ENCODE results near the gene ZNF22. TPM values are rescaled to one million over a fixed set of nuclear protein-coding genes. Genes with fewer than 3 reads are reported as not detected.

The ZNF22 gene
- total and polyA plus RNA-seq, 2 of the 4 experiments (the other 2 are of a cell fraction): 10.6 to 12.4 TPM

- H2BK15ac ChIP-seq (ENCODE audit: low read depth, low read length): no peak overlapping the region
Observed at GRCh38 chr10:45050551-45051235, 50.0 kb downstream of the ZNF22 start.

More at GRCh38 chr10:45050551-45051235, 50.0 kb downstream of the ZNF22 start:
- intact Hi-C loops (cut with micrococcal nuclease) (no loop called here), in situ Hi-C loops (cut with MboI; ENCODE audit: low sequenced_read_pairs) (no loop called here), dilution Hi-C loops (cut with HindIII; ENCODE audit: low sequenced_read_pairs, unreplicated experiment) (no loop called here)
- no peak overlapping the region for H3K23ac ChIP-seq (ENCODE audit: low read depth, low read length)
- ATAC-seq (ENCODE audit: low read depth) (no peak), DNase-seq (no peak)
- CTCF ChIA-PET: no interaction called here
- no peak overlapping the region for H4K8ac ChIP-seq (ENCODE audit: low read depth in 2 of 2, low read length in 2 of 2)
- H3K27ac ChIP-seq (ENCODE audit: insufficient read depth, low read length): no peak overlapping the region
- no peak overlapping the region for H4K91ac ChIP-seq (ENCODE audit: insufficient read depth, low read depth, low read length)
- H4K20me1 ChIP-seq (ENCODE audit: insufficient read depth, low read length): no peaks in the 10 kb centered on the region
- TF ChIP-seq FOS (IDR thresholded peaks at IDR 0.05; ENCODE audit: low read depth, low read length): no peak
- no peak for TF ChIP-seq RAD21 (IDR thresholded peaks at IDR 0.05; ENCODE audit: low read length)
- no peak for TF ChIP-seq CTCF (conservative IDR thresholded peaks at IDR 0.05; ENCODE audit: low read depth, low read length)
- no peak for TF ChIP-seq ELK1 (IDR thresholded peaks at IDR 0.05; ENCODE audit: borderline replicate concordance, low read depth, low read length)
- no peak for TF ChIP-seq BHLHE40 (IDR thresholded peaks at IDR 0.05; ENCODE audit: low read depth, low read length)
- no peak for TF ChIP-seq USF2 (IDR thresholded peaks at IDR 0.05; ENCODE audit: low read depth, low read length)
- TF ChIP-seq MAZ (IDR thresholded peaks at IDR 0.05; ENCODE audit: borderline replicate concordance, low read depth, low read length): no peak
- TF ChIP-seq CHD1 (IDR thresholded peaks at IDR 0.05; ENCODE audit: low read depth, low read length): no peak
- no peak for TF ChIP-seq MXI1 (IDR thresholded peaks at IDR 0.05; ENCODE audit: borderline replicate concordance, low read depth, low read length)
- TF ChIP-seq SMC3 (IDR thresholded peaks at IDR 0.05; ENCODE audit: low read depth, low read length): no peak
- TF ChIP-seq CEBPB (IDR thresholded peaks at IDR 0.05; ENCODE audit: low read depth, low read length): no peak
- no peak for TF ChIP-seq RFX5 (IDR thresholded peaks at IDR 0.05; ENCODE audit: low read depth, low read length)
- TF ChIP-seq NFE2L2 (IDR thresholded peaks at IDR 0.05; ENCODE audit: low read depth, low read length): no peak
- no peak for TF ChIP-seq MAFK (IDR thresholded peaks at IDR 0.05; ENCODE audit: low read depth, low read length)
- no peak for TF ChIP-seq POLR2A (IDR thresholded peaks at IDR 0.05; ENCODE audit: low read depth, low read length)
- TF ChIP-seq RCOR1 (IDR thresholded peaks at IDR 0.05; ENCODE audit: insufficient replicate concordance, low read length): no peak
- no peak overlapping the region for H2AFZ ChIP-seq (replicated peaks; ENCODE audit: low read length, poor library complexity)
- H3K79me1 ChIP-seq (ENCODE audit: low read depth in 1 of 2, low read length in 2 of 2): no peaks in the 10 kb centered on the region
- H3K56ac ChIP-seq (ENCODE audit: extremely low read depth, insufficient read depth, low read length): no peak overlapping the region
- H3K18ac ChIP-seq (ENCODE audit: low read depth, low read length): no peak overlapping the region
- H3K27me3 ChIP-seq (ENCODE audit: control insufficient read depth, insufficient read depth, low read length): no peaks in the 10 kb centered on the region
- POLR2A ChIA-PET (ENCODE audit: unreplicated experiment): interaction anchor here (0.6 kb wide), 1 partner anchor 1978 kb away, joined by 3 read pairs; no protein-coding TSS in a partner anchor
- H3K4me3 ChIP-seq (ENCODE audit: insufficient read depth, low read depth, low read length): no peak overlapping the region
- no peak overlapping the region for H3K4me2 ChIP-seq (ENCODE audit: low read depth, low read length)
- H3K4ac ChIP-seq (ENCODE audit: low read depth, low read length): no peak overlapping the region
- H2AK5ac ChIP-seq (ENCODE audit: low read depth, low read length): no peak overlapping the region
- H2AK9ac ChIP-seq (replicated peaks; ENCODE audit: low read depth, low read length, poor library complexity): no peak overlapping the region
- H2BK5ac ChIP-seq (ENCODE audit: low read depth, low read length, poor library complexity, severe bottlenecking): no peak overlapping the region
- no peak overlapping the region for H2BK120ac ChIP-seq (ENCODE audit: low read depth, low read length)
- H4K5ac ChIP-seq (ENCODE audit: low read depth, low read length): no peak overlapping the region
- no TSS peak for BruUV-seq (replicated peaks)
- H3K4me1 ChIP-seq (ENCODE audit: control insufficient read depth, insufficient read depth, low read length): no peaks in the 10 kb centered on the region
- H3K36me3 ChIP-seq (ENCODE audit: control insufficient read depth, insufficient read depth, low read length): no peaks in the 10 kb centered on the region
- no peak overlapping the region for H3K9ac ChIP-seq (ENCODE audit: low read depth, low read length)
- whole genome bisulfite sequencing, 2 experiments (ENCODE audit: extremely low coverage in 2 of 2, insufficient read length in 1 of 2): 75% methylated on average over 1 of the region's 4 CpGs; no CpG with 5 or more reads in 1 of the 2 experiments
- no peaks in the 10 kb centered on the region for H3K9me3 ChIP-seq (ENCODE audit: control insufficient read depth, insufficient read depth, low read length)
- no peak overlapping the region for H2BK20ac ChIP-seq (ENCODE audit: low read depth, low read length)
- H3K14ac ChIP-seq (replicated peaks; ENCODE audit: low read depth, low read length): no peak overlapping the region
- H3K9me1 ChIP-seq (ENCODE audit: insufficient read depth, low read length): no peaks in the 10 kb centered on the region

Data from IMR-90 (cell line).